H1 (cell line): ENCODE results near the gene NCAM1. TPM values are rescaled to one million over a fixed set of nuclear protein-coding genes. Genes with fewer than 3 reads are reported as not detected.

Experiments used
- KDM4A ChIP-seq: IDR thresholded peaks from one replicate; pipeline ENCODE4 v1.7.1; 2012; ENCODE audit warnings: low read depth, mild to moderate bottlenecking, moderate library complexity, low read length, inconsistent platforms; ENCODE audit not compliant: severe bottlenecking
- TAF1 ChIP-seq: IDR thresholded peaks from 2 replicates; pipeline ENCODE4 v1.6.1; 2011; ENCODE audit warnings: mild to moderate bottlenecking, low read depth, low read length
- polyA plus RNA-seq, 7 experiments: library from polyadenylated mRNA; depleted of rRNA in 3 of 7; stranded (reverse) in 5 of 7; unstranded in 2 of 7; fragments of >200 nt in 5 of 7; fragments of 200-250 nt in 2 of 7; gene quantifications; 1 replicate in 5 of 7; 2 replicates in 1 of 7; 4 replicates in 1 of 7; pipeline versions ENCODE4 v1.2.1 to v1.2.3, GENCODE V29; 2011 to 2013; ENCODE audit warnings: missing spikeins in 2 of 7, mixed read lengths in 2 of 7
- total RNA-seq: library from RNA; stranded (reverse); fragmentation: NEBNext Ultra II Directional; extraction: Animal tissue kit (Norgen Biotek cat#: 25700); gene quantifications from 2 replicates; pipeline ENCODE4 v1.2.1, GENCODE V29; 2021

The NCAM1 gene
- total and polyA plus RNA-seq, 2 of the 8 experiments (the other 6 are each of a cell fraction or from before 2014, with no cell fraction given) = 3.1 to 4.3 TPM

- TF ChIP-seq TAF1 = no peak
- no peak for TF ChIP-seq KDM4A
- TF ChIP-seq, all 59 proteins: peak for 0
Measured at GRCh38 chr11:113090716-113091480, 129.7 kb downstream of the NCAM1 start (continued).
